Measurements from ENCODE around the gene STRADA. TPM values are rescaled to one million over a fixed set of nuclear protein-coding genes. Genes with fewer than 3 reads are reported as not detected.

The STRADA gene
- total RNA-seq, 2 experiments from 2014 or later, result 64.8 to 69.7 TPM

DNA sequence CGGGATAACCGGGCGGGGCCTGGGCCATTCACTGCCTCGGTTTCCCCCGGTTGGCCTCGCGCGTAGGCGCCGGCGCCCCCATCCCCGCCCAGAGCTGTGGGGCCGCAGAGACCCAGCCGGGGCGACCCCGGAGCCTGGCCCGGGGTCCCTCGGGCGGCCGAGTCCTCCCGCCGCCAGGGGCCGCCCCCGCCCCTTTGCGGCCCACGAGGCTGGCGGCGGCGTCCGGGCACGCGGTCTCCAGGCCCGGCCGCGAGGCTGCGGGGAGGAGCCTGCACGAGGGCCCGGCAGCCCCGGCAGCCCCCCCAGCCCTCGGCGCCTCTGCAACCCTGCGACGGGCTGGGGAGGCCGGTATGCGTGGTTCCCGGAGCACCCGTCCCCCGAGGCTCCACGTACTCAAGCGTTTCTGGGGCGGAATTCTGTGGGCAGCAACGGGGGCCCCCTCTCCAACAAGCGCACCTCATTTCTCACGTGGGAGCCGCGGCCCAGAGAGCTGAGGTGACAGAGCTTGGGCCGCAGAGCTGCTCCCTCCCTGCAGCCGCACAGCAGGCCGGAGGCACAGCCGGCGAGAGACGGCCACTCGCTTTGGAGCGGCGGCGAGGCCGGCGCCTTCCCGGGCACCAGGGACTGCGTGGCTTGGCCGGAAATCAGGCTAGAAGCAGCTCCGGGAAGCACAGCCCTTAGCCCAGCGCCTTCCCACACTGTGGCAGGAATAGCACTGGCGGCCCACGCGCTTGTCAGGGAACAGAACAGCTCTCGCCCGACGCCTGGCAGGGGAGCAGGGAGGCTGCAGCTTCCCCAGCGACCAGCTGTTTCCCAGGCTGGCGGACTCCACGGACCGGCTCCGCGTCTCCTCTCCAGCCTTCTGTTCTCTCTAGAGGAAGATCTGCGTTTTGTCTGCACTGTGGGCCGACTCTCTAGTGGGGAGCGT is 40.8 kb downstream of the STRADA start:
- peak; percentile 64 for DNase-seq
- peaks cover 66% of the 10 kb centered on the region for H3K4me1 Mint-ChIP-seq (ENCODE audit: low read depth)
- peaks cover 31% of the 10 kb centered on the region for H3K36me3 Mint-ChIP-seq
- ChIA-PET POLR2A (interaction anchor here (0.7 to 3.6 kb wide), 9 partner anchors 10 to 150 kb away, joined by 3 to 19 read pairs (median 5); partner anchors contain the start of genes CCDC47, DCAF7, DDX42 and MAP3K3), CTCF (interaction anchor here (1.0 to 2.7 kb wide), 6 partner anchors 9 to 272 kb away, joined by 3 to 11 read pairs (median 3); partner anchors contain the start of gene DDX42)
- no peaks in the 10 kb centered on the region for H3K27me3 Mint-ChIP-seq
- peak overlapping the region; percentile 81 for H3K4me3 Mint-ChIP-seq
- intact Hi-C loops (cut with micrococcal nuclease), result loop anchor here (1.0 kb wide), 1 partner anchor 73 kb away; the partner anchor contains the start of gene CCDC47
- peak overlapping the region; percentile 93 for H3K27ac Mint-ChIP-seq
- H3K9me3 Mint-ChIP-seq, result no peaks in the 10 kb centered on the region

DNA sequence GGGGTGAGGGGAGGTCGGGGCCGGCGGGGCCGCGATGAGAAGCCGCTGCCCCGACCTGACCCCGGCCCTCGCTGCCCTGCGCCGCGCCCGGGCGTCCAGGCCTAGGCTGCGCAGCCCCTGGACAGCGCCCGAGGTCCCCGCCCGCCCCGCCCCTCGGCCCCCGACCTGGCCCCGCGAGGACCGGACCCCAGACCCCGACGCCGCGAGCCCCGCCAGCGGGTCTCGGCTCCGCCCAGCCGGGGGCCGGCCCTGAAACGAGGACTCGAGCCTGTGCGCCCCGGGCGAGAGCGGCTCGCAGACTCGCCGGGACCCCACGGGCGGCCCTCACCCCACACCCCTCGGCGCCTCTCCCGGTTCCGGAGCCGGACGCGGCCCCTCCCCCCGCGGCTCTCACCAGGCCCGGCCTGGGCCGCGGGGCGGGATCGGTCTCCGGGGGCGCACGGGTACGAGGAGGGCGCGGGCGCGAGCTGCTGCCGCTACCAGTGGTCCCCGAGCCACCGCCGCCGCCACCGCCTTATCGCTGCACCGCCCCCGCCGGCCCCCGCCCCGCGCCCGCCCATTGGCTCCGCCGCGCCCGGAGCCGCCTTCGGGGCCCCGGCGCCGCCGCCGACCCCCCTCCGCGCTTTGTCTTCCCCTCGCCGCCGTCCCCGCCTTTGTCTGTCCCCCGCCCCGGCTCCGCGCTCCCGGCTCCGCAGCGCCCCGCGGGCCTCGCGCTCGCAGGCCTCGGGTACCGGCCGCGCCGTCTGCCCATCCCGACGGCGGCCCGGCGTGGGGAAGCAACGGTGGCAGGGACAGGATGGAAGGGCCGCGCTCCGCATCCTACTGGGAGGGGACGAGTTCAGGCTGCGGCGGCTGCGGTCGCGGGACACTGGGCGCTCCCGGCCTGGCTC is 41.7 kb downstream of the STRADA start, which contains the start of gene LIMD2:
LIMD2 (minus strand) TSS at position 488 of the 890 bp plus-strand sequence. CDS start 827 bp downstream, outside the sequence.
- H3K36me3 Mint-ChIP-seq, result peaks cover 29% of the 10 kb centered on the region
- peaks cover 67% of the 10 kb centered on the region for H3K4me1 Mint-ChIP-seq (ENCODE audit: low read depth)
- intact Hi-C loops (cut with micrococcal nuclease), result loop anchor here (1.0 to 5.0 kb wide), 5 partner anchors 127 to 807 kb away; partner anchors contain the start of genes CEP95, CYB561, DDX5 and FTSJ3
- H3K4me3 Mint-ChIP-seq, result peak within 1 kb of the TSS; percentile 88
- no peaks in the 10 kb centered on the region for H3K9me3 Mint-ChIP-seq
- no peaks in the 10 kb centered on the region for H3K27me3 Mint-ChIP-seq
- peak; percentile 85 for DNase-seq
- peak within 1 kb of the TSS; percentile 96 for H3K27ac Mint-ChIP-seq
- POLR2A ChIA-PET, result interaction anchor here (0.7 to 3.6 kb wide), 5 partner anchors 11 to 149 kb away, joined by 3 to 19 read pairs (median 5); partner anchors contain the start of genes CCDC47, DCAF7 and DDX42
- CTCF ChIA-PET, result interaction anchor here (1.3 kb wide), 1 partner anchor 74 kb away, joined by 3 read pairs; the partner anchor contains the start of gene DDX42

DNA sequence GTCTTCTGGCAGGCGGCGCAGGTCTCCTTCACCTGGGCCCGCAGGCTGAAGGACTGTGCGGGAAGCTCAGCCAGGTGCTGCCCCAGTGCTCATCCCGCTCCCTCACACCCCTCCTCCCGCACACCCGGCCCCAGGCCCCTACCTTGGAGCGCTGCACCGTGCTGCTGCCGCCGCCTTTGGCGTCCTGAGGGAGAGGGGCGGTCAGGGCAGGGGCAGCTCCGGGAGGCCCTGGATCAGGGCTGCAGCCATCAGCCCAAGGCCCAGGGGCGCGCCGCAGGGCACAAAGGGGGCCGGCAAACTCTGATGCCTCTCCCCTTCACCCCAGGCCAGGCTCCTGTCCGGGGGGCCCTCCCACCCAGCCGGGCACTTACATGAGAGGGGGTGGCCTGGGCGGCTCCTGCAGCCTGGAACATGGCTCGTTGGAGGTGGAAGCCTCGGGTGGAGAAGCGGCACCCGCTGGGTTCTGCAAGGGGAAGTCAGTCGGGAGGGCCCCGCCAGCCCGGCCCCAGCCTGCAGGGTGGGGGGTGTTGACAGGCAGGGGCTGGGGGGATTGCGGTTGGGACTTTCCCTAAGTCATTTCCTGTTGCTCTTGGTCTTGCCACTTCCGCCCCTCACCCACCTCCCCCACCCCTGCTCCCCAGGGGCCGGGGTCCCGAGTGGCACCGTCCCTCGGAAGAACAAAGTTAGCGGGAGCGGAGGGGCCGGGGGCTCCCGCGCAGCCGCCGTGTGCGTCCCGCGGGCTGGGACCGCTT is 42.5 kb downstream of the STRADA start:
- ChIA-PET CTCF (interaction anchor here (0.7 to 3.4 kb wide), 15 partner anchors 9 to 273 kb away, joined by 3 to 27 read pairs (median 5); partner anchors contain the start of genes CCDC47 and MAP3K3), POLR2A (interaction anchor here (0.7 to 3.2 kb wide), 8 partner anchors 11 to 253 kb away, joined by 3 to 22 read pairs (median 3); partner anchors contain the start of genes CCDC47, CYB561 and DDX42)
- Mint-ChIP-seq H3K27me3 (no peaks in the 10 kb centered on the region), H3K4me1 (ENCODE audit: low read depth) (peaks cover 63% of the 10 kb centered on the region), H3K9me3 (no peaks in the 10 kb centered on the region), H3K4me3 (peak overlapping the region; percentile 88), H3K27ac (peak overlapping the region; percentile 96), H3K36me3 (peaks cover 32% of the 10 kb centered on the region)
- DNase-seq, result peak; percentile 89
- intact Hi-C loops (cut with micrococcal nuclease), result loop anchor here (1.0 to 5.0 kb wide), 6 partner anchors 11 to 808 kb away; partner anchors contain the start of genes CEP95, CYB561, DDX5 and FTSJ3

DNA sequence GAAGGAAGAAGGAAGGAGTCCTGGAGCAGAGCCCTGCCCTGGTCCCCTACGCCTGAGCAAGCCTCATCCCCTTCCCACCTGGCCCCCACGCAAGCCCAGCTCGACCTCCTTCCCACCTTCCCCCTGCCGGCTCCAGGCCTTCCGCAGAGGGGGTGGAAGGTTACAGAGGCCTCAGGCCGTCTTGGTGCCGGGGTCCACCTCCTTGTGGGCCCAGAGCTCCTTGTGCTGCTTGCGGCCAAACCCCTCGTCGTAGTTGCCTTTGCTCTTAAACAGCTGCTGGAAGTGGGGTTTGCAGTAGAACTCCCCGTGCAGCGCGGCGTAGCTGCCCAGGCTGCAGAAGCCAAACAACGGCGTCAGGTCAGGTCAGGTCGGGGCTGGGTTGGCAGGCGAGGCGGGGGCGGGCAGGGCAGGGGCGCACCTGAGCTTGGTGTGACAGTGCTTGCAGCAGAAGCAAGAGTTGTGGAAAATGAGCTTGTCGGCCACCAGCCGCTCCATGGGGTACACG is 43.2 kb downstream of the STRADA start:
- CTCF ChIA-PET, result interaction anchor here (0.6 to 3.4 kb wide), 20 partner anchors 10 to 275 kb away, joined by 3 to 27 read pairs (median 4); partner anchors contain the start of genes CCDC47 and MAP3K3
- Mint-ChIP-seq H3K9me3 (no peaks in the 10 kb centered on the region), H3K27ac (peak overlapping the region; percentile 96), H3K4me1 (ENCODE audit: low read depth) (peaks cover 57% of the 10 kb centered on the region), H3K4me3 (peak overlapping the region; percentile 88), H3K27me3 (no peaks in the 10 kb centered on the region), H3K36me3 (peaks cover 29% of the 10 kb centered on the region)
- peak; percentile 64 for DNase-seq
- intact Hi-C loops (cut with micrococcal nuclease), result loop anchor here (1.0 to 5.0 kb wide), 5 partner anchors 12 to 809 kb away; partner anchors contain the start of genes CEP95, CYB561, DDX5 and SMARCD2
- POLR2A ChIA-PET, result interaction anchor here (0.7 to 3.2 kb wide), 11 partner anchors 10 to 252 kb away, joined by 3 to 22 read pairs (median 3); partner anchors contain the start of genes CCDC47, CYB561 and DDX42

DNA sequence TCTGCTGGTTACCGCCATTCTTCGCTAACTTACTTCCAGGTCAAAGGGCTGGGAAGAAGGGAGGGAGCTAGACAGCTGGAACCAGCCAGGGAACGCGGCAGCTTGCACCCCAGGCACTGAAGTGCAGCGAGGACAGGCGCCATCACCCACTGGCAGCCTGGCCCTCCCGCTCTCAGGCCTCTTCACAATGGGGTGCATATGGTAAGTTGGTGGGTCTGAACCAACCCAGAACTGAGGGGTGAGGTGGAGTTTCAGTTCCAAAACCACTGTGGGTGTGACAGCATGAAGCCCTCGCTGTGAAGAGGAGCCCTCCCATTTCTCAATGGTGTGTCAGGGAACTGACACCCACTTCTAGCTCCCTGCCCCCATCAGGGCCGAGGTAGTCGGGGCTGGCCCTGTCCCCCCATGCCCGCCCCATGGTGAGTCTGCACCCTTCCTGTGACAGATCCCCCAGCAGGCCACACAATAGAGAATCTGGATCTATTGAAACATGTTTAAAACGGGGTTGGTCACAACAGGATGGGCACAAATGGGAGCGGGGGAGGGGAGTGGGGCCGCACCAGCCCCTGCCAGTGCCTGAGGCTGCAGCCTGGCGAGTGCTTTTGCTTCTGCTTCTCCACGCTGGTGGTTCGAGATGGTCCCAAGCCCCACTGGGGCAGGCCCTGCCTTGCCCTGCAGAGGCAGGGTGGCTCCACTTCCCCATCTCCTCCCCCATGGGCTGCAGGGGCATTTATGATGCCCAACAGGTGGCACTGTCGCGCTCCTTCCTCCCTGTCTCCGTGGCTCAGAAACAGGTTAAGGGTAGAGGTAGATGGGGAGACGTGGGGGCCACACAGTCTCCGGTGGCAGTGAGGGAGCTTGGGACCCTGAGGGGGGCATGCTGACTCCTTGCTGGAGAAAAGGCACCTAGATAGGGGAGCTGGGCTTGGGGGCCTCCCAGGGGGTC is 44.0 kb downstream of the STRADA start:
- H3K27me3 Mint-ChIP-seq, result no peaks in the 10 kb centered on the region
- peaks cover 53% of the 10 kb centered on the region for H3K4me1 Mint-ChIP-seq (ENCODE audit: low read depth)
- POLR2A ChIA-PET, result interaction anchor here (0.7 to 3.2 kb wide), 8 partner anchors 9 to 272 kb away, joined by 3 to 22 read pairs (median 4); partner anchors contain the start of genes CCDC47 and DDX42
- CTCF ChIA-PET, result interaction anchor here (0.6 to 3.4 kb wide), 24 partner anchors 9 to 274 kb away, joined by 3 to 27 read pairs (median 4); partner anchors contain the start of genes CCDC47 and MAP3K3
- peak; percentile 90 for DNase-seq
- peaks cover 21% of the 10 kb centered on the region for H3K36me3 Mint-ChIP-seq
- peak overlapping the region; percentile 88 for H3K4me3 Mint-ChIP-seq
- intact Hi-C loops (cut with micrococcal nuclease), result loop anchor here (1.0 to 5.0 kb wide), 7 partner anchors 13 to 810 kb away; partner anchors contain the start of genes CEP95, CYB561, DCAF7 and DDX5
- peak overlapping the region; percentile 96 for H3K27ac Mint-ChIP-seq
- H3K9me3 Mint-ChIP-seq, result no peaks in the 10 kb centered on the region

DNA sequence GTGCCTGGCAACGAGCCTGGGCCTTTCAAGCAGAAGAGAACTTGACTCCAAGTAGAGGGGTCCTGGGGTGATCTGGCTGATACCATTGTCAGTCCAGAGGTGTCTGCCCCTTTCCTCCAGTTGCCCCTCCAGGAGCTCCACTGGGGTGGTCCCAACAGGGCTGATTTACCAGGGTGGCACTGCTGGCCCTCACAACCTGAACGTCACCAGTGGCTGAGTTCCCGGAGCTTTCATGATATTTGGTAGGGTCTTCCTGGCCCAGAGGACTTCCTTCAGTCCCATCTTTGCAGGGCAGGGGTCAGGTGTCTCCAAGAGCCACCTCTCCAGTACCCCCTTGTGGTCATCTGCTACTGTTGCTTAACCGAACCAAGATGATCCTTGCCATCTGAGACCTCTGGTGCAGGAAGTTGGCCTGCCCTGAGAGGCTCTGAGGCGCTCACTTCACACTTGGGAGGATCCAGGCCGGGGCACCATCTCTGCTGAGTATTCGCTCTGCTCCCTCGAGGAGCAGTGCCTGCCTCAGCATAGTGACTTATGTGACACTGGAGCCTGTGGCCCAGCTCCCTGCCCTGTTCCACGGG is 45.1 kb downstream of the STRADA start:
- Mint-ChIP-seq H3K4me1 (ENCODE audit: low read depth) (peaks cover 42% of the 10 kb centered on the region), H3K27me3 (no peaks in the 10 kb centered on the region), H3K9me3 (no peaks in the 10 kb centered on the region), H3K4me3 (peak overlapping the region; percentile 88), H3K36me3 (peaks cover 23% of the 10 kb centered on the region), H3K27ac (peak overlapping the region; percentile 96)
- DNase-seq, result peak; percentile 60
- CTCF ChIA-PET, result interaction anchor here (0.6 to 3.4 kb wide), 13 partner anchors 12 to 273 kb away, joined by 3 to 27 read pairs (median 5); no protein-coding TSS in a partner anchor
- POLR2A ChIA-PET, result interaction anchor here (1.3 to 3.2 kb wide), 4 partner anchors 11 to 271 kb away, joined by 3 to 22 read pairs (median 8); partner anchors contain the start of genes CCDC47 and DDX42
- intact Hi-C loops (cut with micrococcal nuclease), result loop anchor here (2.0 to 5.0 kb wide), 5 partner anchors 146 to 811 kb away; partner anchors contain the start of genes CEP95, CYB561, DCAF7 and DDX5

DNA sequence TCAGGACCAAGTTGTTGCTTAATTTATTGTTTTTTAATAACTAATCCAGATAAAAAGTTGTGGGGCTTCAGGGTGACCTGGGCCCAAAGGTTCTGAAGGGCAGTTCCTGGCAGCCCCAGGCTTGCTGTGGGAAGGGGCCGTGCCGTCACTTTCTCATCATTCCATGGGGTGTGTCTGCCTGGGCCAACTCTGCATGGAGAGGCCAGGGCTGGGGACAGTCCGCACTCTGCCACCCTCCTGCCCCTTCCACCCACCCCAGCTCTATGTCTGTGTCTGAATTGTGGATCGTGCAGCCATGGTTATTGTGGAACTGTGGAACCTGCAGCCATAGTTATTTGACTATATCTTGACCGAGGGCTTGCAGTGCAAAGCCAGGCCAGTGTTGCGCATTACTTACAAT is 45.7 kb downstream of the STRADA start:
- Mint-ChIP-seq H3K27me3 (no peaks in the 10 kb centered on the region), H3K4me3 (no peak overlapping the region), H3K9me3 (no peaks in the 10 kb centered on the region), H3K4me1 (ENCODE audit: low read depth) (peaks cover 37% of the 10 kb centered on the region), H3K27ac (peak overlapping the region; percentile 96), H3K36me3 (peaks cover 27% of the 10 kb centered on the region)
- intact Hi-C loops (cut with micrococcal nuclease), result loop anchor here (2.0 to 5.0 kb wide), 5 partner anchors 145 to 811 kb away; partner anchors contain the start of genes CEP95, CYB561, DCAF7 and DDX5
- CTCF ChIA-PET, result interaction anchor here (0.6 to 3.4 kb wide), 9 partner anchors 12 to 271 kb away, joined by 3 to 14 read pairs (median 4); partner anchors contain the start of gene CCDC47
- POLR2A ChIA-PET, result no interaction called here
- no peak for DNase-seq

DNA sequence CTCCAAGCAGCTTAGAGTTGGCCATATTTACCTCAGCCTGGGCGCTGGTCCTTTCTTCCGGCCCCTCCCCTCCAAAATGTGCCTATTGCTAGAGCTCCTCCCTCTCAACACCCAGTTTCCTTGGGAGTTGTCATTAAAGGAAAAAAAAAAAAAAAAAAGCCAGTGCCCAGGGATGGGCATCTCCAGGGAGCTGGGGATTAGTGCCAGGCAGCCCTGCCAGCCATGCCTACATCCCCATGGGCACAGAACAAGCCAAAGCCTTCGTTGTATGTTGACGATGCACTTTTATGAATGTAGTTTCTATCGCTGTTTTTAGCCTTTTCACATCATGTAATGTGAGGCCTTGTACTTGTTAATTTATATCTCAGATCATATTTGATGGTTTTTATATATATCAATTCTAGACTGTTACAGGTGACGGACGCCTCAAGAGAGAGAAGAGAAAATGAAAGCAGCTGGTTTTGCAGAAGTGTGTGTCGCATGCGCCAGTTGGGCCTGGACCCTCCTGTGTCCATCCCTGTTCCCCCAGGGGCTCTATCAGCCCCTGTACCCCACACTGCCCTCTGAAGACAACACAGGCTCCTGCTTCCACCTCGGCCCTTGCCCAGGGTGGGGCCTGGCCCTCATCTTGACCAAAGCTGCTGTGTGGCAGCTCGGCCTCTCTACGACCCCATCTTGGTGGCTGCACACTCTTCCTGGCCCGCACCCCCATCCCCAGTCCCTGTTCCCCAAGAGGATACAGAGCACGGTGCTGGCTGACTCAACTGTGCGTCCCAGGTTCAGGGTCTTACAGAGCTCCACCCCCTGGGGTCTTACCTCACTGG is 46.4 kb downstream of the STRADA start:
- H3K9me3 Mint-ChIP-seq, result no peaks in the 10 kb centered on the region
- no peaks in the 10 kb centered on the region for H3K27me3 Mint-ChIP-seq
- CTCF ChIA-PET, result interaction anchor here (0.6 to 2.0 kb wide), 6 partner anchors 8 to 270 kb away, joined by 3 to 9 read pairs (median 3); partner anchors contain the start of gene CCDC47
- no peak for DNase-seq
- POLR2A ChIA-PET, result interaction anchor here (0.6 to 1.1 kb wide), 5 partner anchors 15 to 135 kb away, joined by 3 to 4 read pairs (median 3); no protein-coding TSS in a partner anchor
- no peak overlapping the region for H3K4me3 Mint-ChIP-seq
- H3K27ac Mint-ChIP-seq, result peak overlapping the region; percentile 80
- intact Hi-C loops (cut with micrococcal nuclease), result loop anchor here (5.0 kb wide), 4 partner anchors 147 to 812 kb away; partner anchors contain the start of genes CEP95, CYB561, DDX5 and SMARCD2
- peaks cover 33% of the 10 kb centered on the region for H3K36me3 Mint-ChIP-seq
- peaks cover 37% of the 10 kb centered on the region for H3K4me1 Mint-ChIP-seq (ENCODE audit: low read depth)

Data from activated CD4-positive, alpha-beta memory T cell treated with anti-CD3 and anti-CD28 coated beads for 36 hours (primary cell).